Mucosa of rectum (tissue), 2 donors: Measurements from ENCODE around the gene EFNA5.

Experiments used
- H3K27ac ChIP-seq, 2 donors: one replicate each; pipeline ENCODE4 v1.7.0; 2013; ENCODE audit warnings: inconsistent platforms in 2 of 2, low read depth in 2 of 2, low read length in 2 of 2
- H3K27me3 ChIP-seq, 2 donors: one replicate each; pipeline ENCODE4 v1.7.0; 2013; ENCODE audit warnings: low read length in 2 of 2; ENCODE audit not compliant: control insufficient read depth in 2 of 2, insufficient read depth in 2 of 2
- H3K36me3 ChIP-seq, 2 donors: one replicate each; pipeline ENCODE4 v1.7.0; 2013; ENCODE audit warnings: low read length in 2 of 2; ENCODE audit not compliant: control insufficient read depth in 2 of 2, insufficient read depth in 2 of 2
- H3K4me1 ChIP-seq, 2 donors: one replicate each; pipeline ENCODE4 v1.7.0; 2013; ENCODE audit warnings: low read length in 2 of 2, mild to moderate bottlenecking in 1 of 2; ENCODE audit not compliant: control insufficient read depth in 2 of 2, insufficient read depth in 2 of 2
- H3K4me3 ChIP-seq, 2 donors: one replicate each; pipeline ENCODE4 v1.7.0; 2013; ENCODE audit warnings: low read length in 2 of 2
- H3K9ac ChIP-seq, 2 donors: one replicate each; pipeline ENCODE4 v1.7.0; 2013; ENCODE audit warnings: low read length in 2 of 2, low read depth in 1 of 2, mild to moderate bottlenecking in 1 of 2
- H3K9me3 ChIP-seq, 2 donors: one replicate each; pipeline ENCODE4 v1.7.0; 2013; ENCODE audit warnings: low read length in 2 of 2; ENCODE audit not compliant: control insufficient read depth in 2 of 2
- donor health status: healthy.
- donor health status: Normal muscosa, but diverticular disease.

EFNA5 gene

GRCh38 chr5:107387526-107388140 is 283.1 kb downstream of the EFNA5 start:
- no peak overlapping the region for H3K4me3 ChIP-seq
- H3K27ac ChIP-seq, result no peak overlapping the region
- H3K36me3 ChIP-seq, result no peaks in the 10 kb centered on the region

GRCh38 chr5:107385708-107386107 is 285.0 kb downstream of the EFNA5 start:
- Histone ChIP-seq H3K9ac (no peak overlapping the region), H3K36me3 (no peaks in the 10 kb centered on the region), H3K27me3 (peaks cover 0 to 2% of the 10 kb centered on the region in 2 donors), H3K27ac (no peak overlapping the region), H3K9me3 (no peaks in the 10 kb centered on the region), H3K4me3 (no peak overlapping the region), H3K4me1 (peaks cover 11 to 15% of the 10 kb centered on the region in 2 donors)

More at GRCh38 chr5:107387526-107388140, 283.1 kb downstream of the EFNA5 start:
- Histone ChIP-seq H3K9me3 (no peaks in the 10 kb centered on the region), H3K4me1 (peaks cover 11 to 15% of the 10 kb centered on the region in 2 donors), H3K9ac (no peak overlapping the region), H3K27me3 (peaks cover 0 to 2% of the 10 kb centered on the region in 2 donors)

DNA sequence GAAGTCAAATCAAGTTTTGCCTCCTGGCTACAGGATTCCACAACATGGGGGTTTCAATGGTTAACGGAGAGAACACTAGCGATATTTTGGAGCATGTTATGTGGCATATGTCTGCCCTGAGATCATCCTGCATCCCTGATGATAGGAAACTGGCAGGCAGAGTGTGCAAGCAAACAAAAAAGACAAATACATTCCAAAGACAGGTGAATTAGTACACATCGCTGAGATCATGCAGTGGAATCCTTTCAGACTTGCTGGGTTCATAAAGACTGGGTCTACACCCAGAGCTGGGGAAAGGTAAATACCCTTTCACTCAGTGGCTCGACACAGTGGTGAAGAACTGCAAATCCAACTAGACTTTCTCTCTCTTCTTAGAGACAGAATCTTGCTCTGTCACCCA is 286.5 kb downstream of the EFNA5 start:
- Histone ChIP-seq H3K4me1 (peaks cover 4 to 8% of the 10 kb centered on the region in 2 donors), H3K36me3 (no peaks in the 10 kb centered on the region), H3K4me3 (no peak overlapping the region), H3K27me3 (peaks cover 0 to 2% of the 10 kb centered on the region in 2 donors), H3K9ac (no peak overlapping the region), H3K9me3 (no peaks in the 10 kb centered on the region), H3K27ac (no peak overlapping the region)

GRCh38 chr5:107383414-107383813 is 287.3 kb downstream of the EFNA5 start:
- no peak overlapping the region for H3K9ac ChIP-seq
- H3K27me3 ChIP-seq, result peaks cover 0 to 2% of the 10 kb centered on the region in 2 donors
- H3K4me3 ChIP-seq, result no peak overlapping the region
- H3K4me1 ChIP-seq, result peaks cover 0 to 2% of the 10 kb centered on the region in 2 donors
- H3K9me3 ChIP-seq, result no peaks in the 10 kb centered on the region
- H3K36me3 ChIP-seq, result no peaks in the 10 kb centered on the region
- no peak overlapping the region for H3K27ac ChIP-seq

GRCh38 chr5:107381189-107381856 is 289.4 kb downstream of the EFNA5 start:
- Histone ChIP-seq H3K9me3 (no peaks in the 10 kb centered on the region), H3K27me3 (peaks cover 0 to 2% of the 10 kb centered on the region in 2 donors), H3K4me3 (no peak overlapping the region), H3K9ac (no peak overlapping the region), H3K27ac (no peak overlapping the region), H3K36me3 (no peaks in the 10 kb centered on the region), H3K4me1 (no peaks in the 10 kb centered on the region)

DNA sequence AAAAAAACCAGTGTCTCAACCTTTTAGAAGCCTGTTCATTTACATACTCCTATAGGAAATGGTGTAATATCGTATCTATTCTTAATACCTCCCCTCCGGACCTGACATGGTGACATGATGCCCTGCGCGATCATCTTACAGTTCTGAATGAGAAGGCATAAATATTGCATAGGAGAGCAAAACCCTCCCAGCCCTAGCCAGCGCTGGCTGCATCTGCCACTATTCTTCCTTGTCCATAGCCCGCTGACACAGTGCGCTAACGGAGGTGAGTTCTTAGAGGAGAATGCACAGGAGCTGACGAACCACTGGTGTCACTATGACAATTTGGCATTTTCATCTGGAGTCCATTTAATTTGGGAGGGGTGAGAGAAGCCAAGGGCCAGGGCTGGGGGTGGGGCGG is 290.1 kb downstream of the EFNA5 start:
- Histone ChIP-seq H3K4me3 (no peak overlapping the region), H3K4me1 (no peaks in the 10 kb centered on the region), H3K27me3 (peaks cover 0 to 2% of the 10 kb centered on the region in 2 donors), H3K9me3 (no peaks in the 10 kb centered on the region), H3K9ac (no peak overlapping the region), H3K27ac (no peak overlapping the region), H3K36me3 (no peaks in the 10 kb centered on the region)

- H3K9ac ChIP-seq, result no peak overlapping the region
- no peaks in the 10 kb centered on the region for H3K36me3 ChIP-seq
- H3K4me1 ChIP-seq, result no peaks in the 10 kb centered on the region
- no peak overlapping the region for H3K4me3 ChIP-seq
- H3K27me3 ChIP-seq, result no peaks in the 10 kb centered on the region
- H3K9me3 ChIP-seq, result no peaks in the 10 kb centered on the region
- no peak overlapping the region for H3K27ac ChIP-seq
Measured at GRCh38 chr5:107378218-107378899, 292.4 kb downstream of the EFNA5 start.

GRCh38 chr5:107377277-107377609 is 293.5 kb downstream of the EFNA5 start:
- H3K4me3 ChIP-seq, result no peak overlapping the region
- H3K36me3 ChIP-seq, result no peaks in the 10 kb centered on the region
- H3K9me3 ChIP-seq, result no peaks in the 10 kb centered on the region
- H3K27me3 ChIP-seq, result no peaks in the 10 kb centered on the region
- H3K27ac ChIP-seq, result no peak overlapping the region
- no peaks in the 10 kb centered on the region for H3K4me1 ChIP-seq
- no peak overlapping the region for H3K9ac ChIP-seq

DNA sequence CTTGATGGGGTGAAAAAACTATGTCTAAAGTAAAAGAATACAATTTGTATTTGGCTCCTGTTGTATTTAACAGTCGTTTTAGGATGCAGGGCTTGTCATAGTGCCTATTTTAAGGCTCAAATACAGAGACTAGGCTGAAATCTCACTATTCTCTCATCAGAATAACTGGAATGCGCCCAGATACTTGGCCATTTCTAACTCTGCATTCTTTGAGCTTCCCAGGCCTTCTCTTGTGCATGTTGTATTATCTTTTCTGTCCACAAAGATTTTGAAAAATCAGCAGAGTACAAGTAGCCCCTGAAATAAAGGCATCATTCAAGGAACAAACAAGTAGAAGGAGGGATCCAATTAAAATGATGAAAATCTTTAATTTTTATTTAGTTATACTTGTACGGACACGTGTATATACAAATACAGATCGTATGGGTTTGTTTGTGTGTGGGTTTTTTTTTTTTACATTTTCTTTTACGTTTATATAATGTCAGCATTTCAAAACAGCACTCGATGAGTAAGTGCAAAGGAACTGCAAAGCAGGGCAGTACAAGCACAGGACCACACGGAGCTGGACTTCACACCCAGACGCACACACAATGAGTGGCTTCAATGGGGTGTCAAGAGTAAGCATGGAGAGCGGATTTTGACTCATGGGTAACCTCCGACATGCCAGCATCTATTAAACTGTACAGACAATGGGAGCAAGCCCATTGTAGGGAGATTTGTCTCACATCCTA is 294.0 kb downstream of the EFNA5 start:
- H3K4me3 ChIP-seq, result no peak overlapping the region
- H3K27me3 ChIP-seq, result no peaks in the 10 kb centered on the region
- no peaks in the 10 kb centered on the region for H3K36me3 ChIP-seq
- no peaks in the 10 kb centered on the region for H3K9me3 ChIP-seq
- H3K27ac ChIP-seq, result no peak overlapping the region
- H3K9ac ChIP-seq, result no peak overlapping the region
- no peaks in the 10 kb centered on the region for H3K4me1 ChIP-seq
